ENCODE data around the gene MLANA.

Gene MLANA

DNA sequence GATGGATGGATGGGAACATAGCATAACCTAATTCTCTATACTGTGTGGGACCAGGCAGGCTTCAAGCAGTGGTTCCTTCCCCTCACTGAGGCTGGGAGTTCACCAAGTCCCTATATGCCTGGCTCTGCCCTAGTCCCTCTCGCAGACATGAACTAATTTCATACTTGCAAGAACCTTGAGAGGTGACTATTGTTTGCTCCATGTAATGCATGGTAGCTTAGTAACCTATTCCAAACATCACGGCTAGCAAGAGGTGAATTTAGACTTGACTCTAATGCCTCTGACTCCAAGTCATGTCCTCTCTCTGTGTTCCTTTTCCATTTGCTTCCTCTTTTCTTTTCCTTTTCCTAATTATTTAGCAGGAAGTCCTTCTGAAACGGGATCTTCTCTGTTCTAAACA is 31.9 kb upstream of the MLANA start:
- TF ChIP-seq TAF1 (IDR thresholded peaks at IDR 0.05; ENCODE audit: borderline replicate concordance, insufficient read depth, low read length) (no peak), FOXP2 (optimal IDR thresholded peaks at IDR 0.05; ENCODE audit: borderline replicate concordance, extremely low read depth, extremely low read length, insufficient read depth) (no peak), POLR2AphosphoS5 (IDR thresholded peaks at IDR 0.05; ENCODE audit: low read depth, low read length) (no peak), SIN3A (IDR thresholded peaks at IDR 0.05; ENCODE audit: borderline replicate concordance, insufficient read depth, low read length) (no peak)
- TF ChIP-seq, protein P1, sequence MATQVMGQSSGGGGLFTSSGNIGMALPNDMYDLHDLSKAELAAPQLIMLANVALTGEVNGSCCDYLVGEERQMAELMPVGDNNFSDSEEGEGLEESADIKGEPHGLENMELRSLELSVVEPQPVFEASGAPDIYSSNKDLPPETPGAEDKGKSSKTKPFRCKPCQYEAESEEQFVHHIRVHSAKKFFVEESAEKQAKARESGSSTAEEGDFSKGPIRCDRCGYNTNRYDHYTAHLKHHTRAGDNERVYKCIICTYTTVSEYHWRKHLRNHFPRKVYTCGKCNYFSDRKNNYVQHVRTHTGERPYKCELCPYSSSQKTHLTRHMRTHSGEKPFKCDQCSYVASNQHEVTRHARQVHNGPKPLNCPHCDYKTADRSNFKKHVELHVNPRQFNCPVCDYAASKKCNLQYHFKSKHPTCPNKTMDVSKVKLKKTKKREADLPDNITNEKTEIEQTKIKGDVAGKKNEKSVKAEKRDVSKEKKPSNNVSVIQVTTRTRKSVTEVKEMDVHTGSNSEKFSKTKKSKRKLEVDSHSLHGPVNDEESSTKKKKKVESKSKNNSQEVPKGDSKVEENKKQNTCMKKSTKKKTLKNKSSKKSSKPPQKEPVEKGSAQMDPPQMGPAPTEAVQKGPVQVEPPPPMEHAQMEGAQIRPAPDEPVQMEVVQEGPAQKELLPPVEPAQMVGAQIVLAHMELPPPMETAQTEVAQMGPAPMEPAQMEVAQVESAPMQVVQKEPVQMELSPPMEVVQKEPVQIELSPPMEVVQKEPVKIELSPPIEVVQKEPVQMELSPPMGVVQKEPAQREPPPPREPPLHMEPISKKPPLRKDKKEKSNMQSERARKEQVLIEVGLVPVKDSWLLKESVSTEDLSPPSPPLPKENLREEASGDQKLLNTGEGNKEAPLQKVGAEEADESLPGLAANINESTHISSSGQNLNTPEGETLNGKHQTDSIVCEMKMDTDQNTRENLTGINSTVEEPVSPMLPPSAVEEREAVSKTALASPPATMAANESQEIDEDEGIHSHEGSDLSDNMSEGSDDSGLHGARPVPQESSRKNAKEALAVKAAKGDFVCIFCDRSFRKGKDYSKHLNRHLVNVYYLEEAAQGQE (IDR thresholded peaks at IDR 0.05; ENCODE audit: insufficient read depth in 1 of 2, low read depth in 2 of 2, low read length in 2 of 2): no peak

DNA sequence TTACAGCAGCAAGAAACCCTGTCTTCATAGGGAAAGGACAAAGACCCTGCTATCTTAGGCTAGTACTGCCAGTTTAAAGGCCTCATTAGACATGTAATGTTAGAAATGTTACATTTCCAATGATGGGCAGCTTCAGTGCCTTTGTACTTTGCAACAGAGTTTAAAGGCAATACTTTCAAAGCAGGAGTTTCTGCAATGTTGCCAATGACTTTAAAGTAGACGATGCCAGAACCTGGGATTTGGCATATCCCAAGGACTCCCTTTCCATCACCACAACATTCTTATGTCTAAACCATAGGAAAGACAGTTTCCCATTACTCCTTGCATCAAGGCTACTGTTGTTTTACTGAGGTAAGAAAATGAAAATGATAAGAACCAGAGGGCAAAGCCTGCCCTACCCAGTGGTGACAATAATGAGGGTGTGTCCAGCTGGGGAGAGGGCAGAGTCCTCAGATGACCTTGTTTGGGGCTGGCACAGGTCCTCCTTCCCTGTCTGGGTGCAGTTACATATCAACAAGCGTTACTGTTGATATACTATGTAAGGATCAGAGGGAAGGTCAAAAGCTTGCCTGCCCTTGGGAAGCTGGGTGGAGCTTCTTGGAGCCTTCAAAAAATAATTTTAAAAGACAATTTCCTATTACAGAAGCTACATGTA is 27.5 kb upstream of the MLANA start:
- TF ChIP-seq TAF1 (IDR thresholded peaks at IDR 0.05; ENCODE audit: borderline replicate concordance, insufficient read depth, low read length): no peak
- no peak for TF ChIP-seq FOXP2 (optimal IDR thresholded peaks at IDR 0.05; ENCODE audit: borderline replicate concordance, extremely low read depth, extremely low read length, insufficient read depth)

DNA sequence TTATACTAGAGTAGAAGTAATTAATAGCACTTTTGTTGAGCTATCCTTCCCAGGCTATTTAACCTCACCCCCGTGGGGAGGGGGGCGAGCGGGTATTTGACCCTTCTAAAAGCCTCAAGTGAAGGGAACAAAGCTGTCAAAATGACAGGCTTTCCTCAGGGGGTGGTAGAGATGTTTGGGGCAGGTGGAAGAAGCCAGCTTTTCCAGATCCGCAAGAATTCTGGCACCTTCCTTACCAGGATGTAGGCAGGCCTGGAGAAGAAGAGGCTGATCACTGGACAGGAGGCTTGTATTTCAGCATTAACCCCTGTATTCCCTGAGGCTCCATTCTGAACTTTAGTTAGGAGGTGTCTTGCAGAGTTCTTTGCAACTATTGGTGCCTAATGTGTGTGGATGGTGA is 26.2 kb upstream of the MLANA start:
- TF ChIP-seq, protein P1 (IDR thresholded peaks at IDR 0.05; ENCODE audit: insufficient read depth in 1 of 2, low read depth in 2 of 2, low read length in 2 of 2): no peak
- TF ChIP-seq TAF1 (IDR thresholded peaks at IDR 0.05; ENCODE audit: borderline replicate concordance, insufficient read depth, low read length) (no peak), FOXP2 (optimal IDR thresholded peaks at IDR 0.05; ENCODE audit: borderline replicate concordance, extremely low read depth, extremely low read length, insufficient read depth) (no peak), SIN3A (IDR thresholded peaks at IDR 0.05; ENCODE audit: borderline replicate concordance, insufficient read depth, low read length) (no peak), POLR2AphosphoS5 (IDR thresholded peaks at IDR 0.05; ENCODE audit: low read depth, low read length) (no peak)

DNA sequence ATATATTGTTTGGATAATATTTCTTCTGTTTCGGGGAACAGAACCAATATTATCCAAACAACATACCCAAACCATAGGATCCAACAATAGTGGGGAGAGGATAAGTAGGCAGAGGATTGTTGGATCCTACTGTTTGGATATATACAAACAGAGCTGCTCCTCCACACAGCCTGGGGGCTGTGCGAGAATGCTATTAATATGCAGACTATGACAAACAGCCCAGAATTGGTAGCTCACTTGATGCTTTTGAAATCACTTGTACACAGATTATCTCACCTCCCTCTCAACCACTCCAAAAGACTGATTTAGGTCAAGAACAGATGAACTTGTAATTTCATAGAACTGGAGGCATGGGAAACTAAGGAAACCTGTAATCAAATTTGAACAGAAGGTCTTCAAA is 24.4 kb upstream of the MLANA start:
- TF ChIP-seq, protein P1 (IDR thresholded peaks at IDR 0.05; ENCODE audit: insufficient read depth in 1 of 2, low read depth in 2 of 2, low read length in 2 of 2): no peak
- TF ChIP-seq POLR2AphosphoS5 (IDR thresholded peaks at IDR 0.05; ENCODE audit: low read depth, low read length): no peak
- no peak for TF ChIP-seq SIN3A (IDR thresholded peaks at IDR 0.05; ENCODE audit: borderline replicate concordance, insufficient read depth, low read length)
- TF ChIP-seq FOXP2 (optimal IDR thresholded peaks at IDR 0.05; ENCODE audit: borderline replicate concordance, extremely low read depth, extremely low read length, insufficient read depth): no peak
- TF ChIP-seq TAF1 (IDR thresholded peaks at IDR 0.05; ENCODE audit: borderline replicate concordance, insufficient read depth, low read length): no peak

DNA sequence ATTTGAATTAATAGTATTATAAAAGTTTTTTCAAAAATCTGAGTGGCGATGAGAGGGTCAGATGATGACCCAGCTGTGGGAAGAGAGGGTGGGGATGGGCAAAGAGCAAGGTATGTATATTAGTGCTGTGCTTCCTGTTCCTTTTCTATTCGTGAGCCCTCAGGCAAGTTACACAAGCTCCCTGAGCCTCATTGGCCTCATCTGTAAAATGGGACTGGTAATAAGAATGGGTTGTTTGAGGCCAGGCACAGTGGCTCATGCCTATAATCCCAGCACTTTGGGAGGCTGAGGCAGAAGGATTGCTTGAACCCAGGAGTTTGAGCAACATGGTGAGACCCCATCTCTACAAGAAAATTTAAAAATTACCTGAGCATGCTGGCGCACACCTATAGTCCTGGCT is 24.0 kb upstream of the MLANA start:
- TF ChIP-seq TAF1 (IDR thresholded peaks at IDR 0.05; ENCODE audit: borderline replicate concordance, insufficient read depth, low read length): no peak
- TF ChIP-seq POLR2AphosphoS5 (IDR thresholded peaks at IDR 0.05; ENCODE audit: low read depth, low read length): no peak
- TF ChIP-seq, protein P1 (IDR thresholded peaks at IDR 0.05; ENCODE audit: insufficient read depth in 1 of 2, low read depth in 2 of 2, low read length in 2 of 2): no peak
- TF ChIP-seq FOXP2 (optimal IDR thresholded peaks at IDR 0.05; ENCODE audit: borderline replicate concordance, extremely low read depth, extremely low read length, insufficient read depth): no peak
- no peak for TF ChIP-seq SIN3A (IDR thresholded peaks at IDR 0.05; ENCODE audit: borderline replicate concordance, insufficient read depth, low read length)

Data from PFSK-1 (cell line).